Measurements from ENCODE around the gene LY6G6C. TPM values are rescaled to one million over a fixed set of nuclear protein-coding genes. Genes with fewer than 3 reads are reported as not detected.

LY6G6C gene
- total and polyA plus RNA-seq, 2 of the 13 experiments (the other 11 are each of a cell fraction or from before 2014, with no cell fraction given), result 0.15 TPM; not detected in 1

GRCh38 chr6:31765910-31766794 lies 44.6 kb upstream of the LY6G6C start (continued):
- 0 out of 2 replicates have a peak, but pooled peaks have one; percentile 33 for TF ChIP-seq BATF2 (CRISPR knock-in tag; IDR thresholded peaks at IDR 0.05)
- peak; percentile 71; the same call in 1 of the 2 replicates for TF ChIP-seq MTERF4 (CRISPR knock-in tag; IDR thresholded peaks at IDR 0.05)
- peak; percentile 63; the same call in 1 of the 2 replicates for TF ChIP-seq ZNF430 (CRISPR knock-in tag; IDR thresholded peaks at IDR 0.05)
- peak; percentile 96; the same call in 1 of the 2 replicates for TF ChIP-seq ZNF138 (CRISPR knock-in tag; IDR thresholded peaks at IDR 0.05; ENCODE audit: low read depth)
- no peak for TF ChIP-seq ATF1 (CRISPR knock-in tag; IDR thresholded peaks at IDR 0.05)
- peak; percentile 79; the same call in 1 of the 2 replicates for TF ChIP-seq ATAD3A (CRISPR knock-in tag; IDR thresholded peaks at IDR 0.05)
- no peak for TF ChIP-seq KLF6 (CRISPR knock-in tag; IDR thresholded peaks at IDR 0.05)
- peak; percentile 81; the same call in 1 of the 2 replicates for TF ChIP-seq ZBTB7A (CRISPR knock-in tag; IDR thresholded peaks at IDR 0.05)
- TF ChIP-seq RNF2 (conservative IDR thresholded peaks at IDR 0.05; ENCODE audit: low read depth), result 0 out of 2 replicates have a peak, but pooled peaks have one; percentile 28
- peak; percentile 92 for TF ChIP-seq HIVEP1 (CRISPR knock-in tag; IDR thresholded peaks at IDR 0.05)
- TF ChIP-seq ARID5B (CRISPR knock-in tag; IDR thresholded peaks at IDR 0.05), result peak; percentile 44; the same call in 1 of the 2 replicates
- TF ChIP-seq ONECUT2 (CRISPR knock-in tag; IDR thresholded peaks at IDR 0.05), result no peak
- TF ChIP-seq ZNF12 (CRISPR knock-in tag; IDR thresholded peaks at IDR 0.05), result 0 out of 2 replicates have a peak, but pooled peaks have one; percentile 27
- TF ChIP-seq ZNF781 (CRISPR knock-in tag; IDR thresholded peaks at IDR 0.05; ENCODE audit: borderline replicate concordance, not compliant biosample characterization), result peak; percentile 66
- TF ChIP-seq PPARG (CRISPR knock-in tag; conservative IDR thresholded peaks at IDR 0.05), result 0 out of 2 replicates have a peak, but pooled peaks have one; percentile 24
- peak; percentile 56 for TF ChIP-seq KAT8 (CRISPR knock-in tag; IDR thresholded peaks at IDR 0.05)
- TF ChIP-seq ZNF839 (CRISPR knock-in tag; IDR thresholded peaks at IDR 0.05; ENCODE audit: borderline replicate concordance), result 0 out of 2 replicates have a peak, but pooled peaks have one; percentile 59
- peak; percentile 38; the same call in 1 of the 2 replicates for TF ChIP-seq THAP11 (CRISPR knock-in tag; IDR thresholded peaks at IDR 0.05)
- 0 out of 2 replicates have a peak, but pooled peaks have one; percentile 45 for TF ChIP-seq TFAP4 (IDR thresholded peaks at IDR 0.05; ENCODE audit: borderline replicate concordance, low read depth)
- TF ChIP-seq RAD21 (CRISPR knock-in tag; IDR thresholded peaks at IDR 0.05), result 0 out of 2 replicates have a peak, but pooled peaks have one; percentile 8
- peak; percentile 61; the same call in 1 of the 2 replicates for TF ChIP-seq ZBTB38 (CRISPR knock-in tag; IDR thresholded peaks at IDR 0.05)
- TF ChIP-seq ZNF350 (CRISPR knock-in tag; IDR thresholded peaks at IDR 0.05; ENCODE audit: borderline replicate concordance, low read depth), result peak; percentile 60; the same call in 1 of the 2 replicates
- TF ChIP-seq NFYC (CRISPR knock-in tag; IDR thresholded peaks at IDR 0.05), result peak; percentile 75
- TF ChIP-seq GFI1 (CRISPR knock-in tag; IDR thresholded peaks at IDR 0.05; ENCODE audit: borderline replicate concordance), result peak; percentile 66; the same call in 1 of the 2 replicates

Measured in HepG2 (cell line).